H1 (cell line): ENCODE measurements around the gene NEMF. TPM values are rescaled to one million over a fixed set of nuclear protein-coding genes. Genes with fewer than 3 reads are reported as not detected.

Source experiments
- CTCF ChIA-PET: fragments of 300-600 bp; sonication (Branson Sonifier 250); formaldehyde crosslinking; loops from one replicate; lab custom pipeline; 2021; ENCODE audit not compliant: partially characterized antibody; lab: Charles Lee
- POLR2A ChIA-PET: fragments of 300-600 bp; sonication (Branson Sonifier 250); formaldehyde crosslinking; loops from one replicate; lab custom pipeline; 2021; ENCODE audit warnings: inconsistent platforms; ENCODE audit not compliant: partially characterized antibody; lab: Charles Lee
- DNase-seq, 2 experiments: peaks; one replicate each; pipeline versions ENCODE4 v3.0.0 to v3.0.0-alpha.2; 2010 to 2022; ENCODE audit warnings: low spot score in 2 of 2, low read depth in 1 of 2, mixed read lengths in 1 of 2
- FAIRE-seq: peaks from 2 replicates; lab custom pipeline; 2011; peaks lifted over from hg19 to GRCh38; lab: Jason Lieb, UNC
- H2AFZ ChIP-seq: 2 replicates; pipeline ENCODE4 v1.8.1; 2012; ENCODE audit warnings: low read length, inconsistent platforms
- H2AK5ac ChIP-seq: 2 replicates; pipeline ENCODE4 v1.6.1; 2013; ENCODE audit warnings: low read depth, low read length
- H2BK120ac ChIP-seq: replicated peaks from 2 replicates; pipeline ENCODE3; 2013; ENCODE audit warnings: low read depth, low read length, inconsistent platforms
- H2BK12ac ChIP-seq: 2 replicates; pipeline ENCODE4 v1.6.1; 2013; ENCODE audit warnings: low read depth, low read length
- H2BK15ac ChIP-seq: 2 replicates; pipeline ENCODE4 v1.6.1; 2013; ENCODE audit warnings: low read length
- H2BK20ac ChIP-seq: 2 replicates; pipeline ENCODE4 v1.6.1; 2013; ENCODE audit warnings: low read length
- H2BK5ac ChIP-seq: 2 replicates; pipeline ENCODE4 v1.6.1; 2013; ENCODE audit warnings: low read depth, low read length
- H3K14ac ChIP-seq: 2 replicates; pipeline ENCODE4 v1.6.1; 2013; ENCODE audit warnings: inconsistent platforms; ENCODE audit not compliant: insufficient read length
- H3K18ac ChIP-seq: 2 replicates; pipeline ENCODE4 v1.6.1; 2013; ENCODE audit warnings: low read length; ENCODE audit errors: extremely low read depth
- H3K23ac ChIP-seq: 2 replicates; pipeline ENCODE4 v1.6.1; 2013; ENCODE audit warnings: inconsistent platforms; ENCODE audit not compliant: insufficient read length
- H3K23me2 ChIP-seq: 2 replicates; pipeline ENCODE4 v1.6.1; 2013; ENCODE audit warnings: low read depth, low read length
- H3K27ac ChIP-seq: 2 replicates; pipeline ENCODE4 v1.6.1; 2011; ENCODE audit warnings: low read depth, low read length, inconsistent platforms
- H3K27me3 ChIP-seq, 4 experiments: replicated peaks in 1 of 4; 1 replicate in 1 of 4; 2 replicates in 3 of 4; pipeline versions ENCODE4 v1.6.1 to v1.8.1; 2011 to 2013; ENCODE audit warnings: low read length in 3 of 4, mild to moderate bottlenecking in 3 of 4, inconsistent platforms in 2 of 4, mixed read lengths in 2 of 4, moderate library complexity in 1 of 4; ENCODE audit not compliant: control insufficient read depth in 3 of 4, insufficient read depth in 3 of 4; ENCODE audit errors: extremely low read depth in 1 of 4
- H3K36me3 ChIP-seq, 4 experiments: 2 replicates each; pipeline versions ENCODE4 v1.6.1 to v1.8.1; 2011 to 2013; ENCODE audit warnings: mild to moderate bottlenecking in 4 of 4, low read length in 3 of 4, moderate library complexity in 2 of 4, control low read depth in 1 of 4, inconsistent platforms in 1 of 4; ENCODE audit not compliant: insufficient read depth in 4 of 4, control insufficient read depth in 2 of 4
- H3K4ac ChIP-seq: replicated peaks from 2 replicates; pipeline ENCODE3; 2013; ENCODE audit warnings: low read length, low read depth, mixed read lengths, inconsistent platforms; ENCODE audit not compliant: insufficient read length
- H3K4me1 ChIP-seq, 4 experiments: replicated peaks in 1 of 4; 1 replicate in 1 of 4; 2 replicates in 3 of 4; pipeline versions ENCODE4 v1.6.1 to v1.8.1; 2011 to 2013; ENCODE audit warnings: low read length in 3 of 4, inconsistent platforms in 2 of 4, mixed read lengths in 1 of 4; ENCODE audit not compliant: insufficient read depth in 4 of 4, control insufficient read depth in 3 of 4
- H3K4me2 ChIP-seq, 2 experiments: 2 replicates each; pipeline versions ENCODE4 v1.6.1 to v1.8.1; 2011 to 2013; ENCODE audit warnings: low read depth in 2 of 2, low read length in 2 of 2, control low read depth in 1 of 2, inconsistent platforms in 1 of 2, mild to moderate bottlenecking in 1 of 2; ENCODE audit not compliant: insufficient read depth in 1 of 2
- H3K4me3 ChIP-seq, 4 experiments: fragments of 200-600, 300-600 bp in 1 of 4; sonication (generic), shearing (Covaris generic), sonication (Bioruptor Twin) in 1 of 4; 2 replicates each; pipeline versions ENCODE4 v1.5.1 to v1.8.1; 2011 to 2016; ENCODE audit warnings: low read length in 4 of 4, low read depth in 3 of 4, control low read depth in 2 of 4, inconsistent platforms in 2 of 4, mild to moderate bottlenecking in 2 of 4, mixed read lengths in 1 of 4, moderate library complexity in 1 of 4; ENCODE audit not compliant: insufficient read depth in 2 of 4; ENCODE audit errors: extremely low read depth in 1 of 4
- H3K56ac ChIP-seq: replicated peaks from 2 replicates; pipeline ENCODE3; 2013; ENCODE audit warnings: low read depth, mild to moderate bottlenecking, mixed read lengths, low read length, inconsistent platforms; ENCODE audit not compliant: insufficient read length
- H3K79me1 ChIP-seq: 2 replicates; pipeline ENCODE4 v1.6.1; 2013; ENCODE audit warnings: low read depth, low read length, control low read depth
- H3K79me2 ChIP-seq, 2 experiments: 2 replicates each; pipeline versions ENCODE4 v1.6.1 to v1.8.1; 2012 to 2013; ENCODE audit warnings: low read length in 2 of 2, mild to moderate bottlenecking in 2 of 2, inconsistent platforms in 1 of 2; ENCODE audit not compliant: insufficient read depth in 2 of 2, control insufficient read depth in 1 of 2
- H3K9ac ChIP-seq, 4 experiments: replicated peaks in 1 of 4; 1 replicate in 1 of 4; 2 replicates in 3 of 4; pipeline versions ENCODE4 v1.6.1 to v1.8.1; 2011 to 2013; ENCODE audit warnings: low read depth in 3 of 4, low read length in 3 of 4, control low read depth in 2 of 4, mild to moderate bottlenecking in 2 of 4, moderate library complexity in 2 of 4, inconsistent platforms in 1 of 4; ENCODE audit errors: extremely low read depth in 1 of 4
- H3K9me3 ChIP-seq, 2 experiments: 2 replicates each; pipeline versions ENCODE4 v1.6.1 to v1.8.1; 2012 to 2013; ENCODE audit warnings: mild to moderate bottlenecking in 2 of 2, moderate library complexity in 2 of 2, control low read depth in 1 of 2, inconsistent platforms in 1 of 2, low read depth in 1 of 2, low read length in 1 of 2, mixed read lengths in 1 of 2; ENCODE audit not compliant: insufficient read depth in 2 of 2
- H4K20me1 ChIP-seq, 2 experiments: replicated peaks in 1 of 2; 2 replicates each; pipeline versions ENCODE3 to v1.8.1; 2011 to 2013; ENCODE audit warnings: inconsistent platforms in 2 of 2, low read length in 2 of 2, mild to moderate bottlenecking in 1 of 2; ENCODE audit not compliant: insufficient read depth in 2 of 2, control insufficient read depth in 1 of 2
- H4K5ac ChIP-seq: 2 replicates; pipeline ENCODE4 v1.6.1; 2013; ENCODE audit warnings: low read length, low read depth, mixed read lengths, inconsistent platforms; ENCODE audit not compliant: insufficient read length
- H4K8ac ChIP-seq: 2 replicates; pipeline ENCODE4 v1.8.0; 2013; ENCODE audit warnings: mild to moderate bottlenecking, moderate library complexity, low read length, inconsistent platforms; ENCODE audit not compliant: insufficient read depth; ENCODE audit errors: extremely low read depth
- H4K91ac ChIP-seq: replicated peaks from 2 replicates; pipeline ENCODE3; 2013; ENCODE audit warnings: low read length, mixed read lengths, inconsistent platforms; ENCODE audit not compliant: insufficient read length
- BRCA1 ChIP-seq: IDR thresholded peaks from 2 replicates; pipeline ENCODE4 v1.6.1; 2012; ENCODE audit warnings: low read depth, low read length, improper control_type of control experiment
- SIRT6 ChIP-seq: IDR thresholded peaks from one replicate; pipeline ENCODE4 v1.7.1; 2012; ENCODE audit warnings: low read length, inconsistent platforms
- WGBS, 2 experiments: shearing (Covaris generic) in 1 of 2; methylation state at CpG; one replicate each; pipeline versions ENCODE4 v1.1.6 to v1.1.7; 2013 to 2015; ENCODE audit warnings: low lambda C conversion rate in 2 of 2, mixed read lengths in 2 of 2, inconsistent platforms in 1 of 2, low coverage in 1 of 2, missing lambda C conversion rate in 1 of 2; ENCODE audit not compliant: insufficient replicate concordance in 2 of 2, insufficient coverage in 1 of 2, insufficient read length in 1 of 2; ENCODE audit errors: extremely low coverage in 1 of 2, missing lambda C conversion rate in 1 of 2; 5-methylcytosine and 5-hydroxymethylcytosine counted together
- polyA plus RNA-seq, 7 experiments: library from polyadenylated mRNA; depleted of rRNA in 3 of 7; stranded (reverse) in 5 of 7; unstranded in 2 of 7; fragments of >200 nt in 5 of 7; fragments of 200-250 nt in 2 of 7; gene quantifications; 1 replicate in 5 of 7; 2 replicates in 1 of 7; 4 replicates in 1 of 7; pipeline versions ENCODE4 v1.2.1 to v1.2.3, GENCODE V29; 2011 to 2013; ENCODE audit warnings: missing spikeins in 2 of 7, mixed read lengths in 2 of 7
- total RNA-seq: library from RNA; stranded (reverse); fragmentation: NEBNext Ultra II Directional; extraction: Animal tissue kit (Norgen Biotek cat#: 25700); gene quantifications from 2 replicates; pipeline ENCODE4 v1.2.1, GENCODE V29; 2021

The NEMF gene
- total and polyA plus RNA-seq, 2 of the 8 experiments (the other 6 are each of a cell fraction or from before 2014, with no cell fraction given), result 8.3 to 45.5 TPM

DNA sequence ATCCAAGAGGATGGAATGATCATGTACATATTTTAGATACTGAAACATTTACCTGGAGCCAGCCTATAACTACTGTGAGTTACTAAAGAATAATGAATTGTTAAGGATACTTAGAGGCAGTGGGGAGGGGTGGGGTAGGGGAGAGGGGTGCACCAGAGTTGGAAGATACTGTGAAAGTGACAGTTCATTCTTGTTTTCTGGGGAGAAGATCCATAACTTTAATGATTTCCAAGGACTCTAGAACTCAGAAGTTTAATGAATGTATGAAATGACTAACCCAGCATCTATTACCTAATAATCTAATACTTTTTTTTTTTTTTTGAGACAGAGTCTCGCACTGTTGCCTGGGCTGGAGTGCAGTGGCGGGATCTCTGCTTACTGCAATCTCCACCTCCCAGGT is 74.2 kb downstream of the NEMF start:
- H3K18ac ChIP-seq, result no peak overlapping the region
- H3K9me3 ChIP-seq, result no peaks in the 10 kb centered on the region
- H2AFZ ChIP-seq, result no peak overlapping the region
- H4K91ac ChIP-seq, result no peak overlapping the region
- no peaks in the 10 kb centered on the region for H3K23me2 ChIP-seq
- WGBS, 2 experiments, result 100% methylated on average over 2 of the region's 2 CpGs; no CpG with 5 or more reads in 1 of the 2 experiments
- POLR2A ChIA-PET, result interaction anchor here (0.6 to 1.1 kb wide), 2 partner anchors 21 to 295 kb away, joined by 3 read pairs; no protein-coding TSS in a partner anchor
- TF ChIP-seq BRCA1 (no peak), SIRT6 (no peak)
- TF ChIP-seq, all 59 proteins: peak for 0
- Histone ChIP-seq H3K4me2 (no peak overlapping the region), H3K14ac (no peak overlapping the region), H3K23ac (no peak overlapping the region), H3K36me3 (peaks cover 8 to 77% (median 41%) of the 10 kb centered on the region in 4 experiments; a peak in 7 of 8 replicates), H3K4me1 (no peaks in the 10 kb centered on the region), H3K56ac (no peak overlapping the region), H2BK20ac (no peak overlapping the region), H3K4me3 (no peak overlapping the region), H2BK5ac (no peak overlapping the region), H2BK120ac (no peak overlapping the region), H3K79me1 (no peaks in the 10 kb centered on the region), H3K4ac (no peak overlapping the region), H2BK15ac (no peak overlapping the region), H4K20me1 (no peaks in the 10 kb centered on the region), H3K79me2 (no peaks in the 10 kb centered on the region), H2AK5ac (no peak overlapping the region), H4K8ac (no peak overlapping the region), H4K5ac (no peak overlapping the region), H3K9ac (no peak overlapping the region), H3K27ac (no peak overlapping the region), H2BK12ac (no peak overlapping the region), H3K27me3 (no peaks in the 10 kb centered on the region)
- FAIRE-seq (no peak), DNase-seq (no peak)
- CTCF ChIA-PET, result no interaction called here
